GM10248 (cell line): ENCODE measurements around the gene ZNF516.

Experiments
- CTCF ChIA-PET: fragments of 300-600 bp; sonication (Branson Sonifier 250); formaldehyde crosslinking; extraction: SDS; loops from one replicate; lab custom pipeline; 2021; ENCODE audit warnings: antibody characterized with exemption; lab: Yijun Ruan, JAX
- POLR2A ChIA-PET: fragments of 350-650 bp; sonication (Branson Sonifier 250); formaldehyde crosslinking; extraction: SDS; loops from one replicate; lab custom pipeline; 2020; ENCODE audit warnings: antibody characterized with exemption; lab: Yijun Ruan, JAX
- DNase-seq: peaks from one replicate; pipeline ENCODE4 v3.0.0; 2012; ENCODE audit errors: extremely low spot score
- TF ChIP-seq, protein P1 (sequence below): IDR thresholded peaks from 2 replicates; pipeline ENCODE4 v1.5.1; 2012; ENCODE audit warnings: mild to moderate bottlenecking, low read depth; ENCODE audit errors: extremely low read depth, missing control alignments, control extremely low read depth

The ZNF516 gene

DNA sequence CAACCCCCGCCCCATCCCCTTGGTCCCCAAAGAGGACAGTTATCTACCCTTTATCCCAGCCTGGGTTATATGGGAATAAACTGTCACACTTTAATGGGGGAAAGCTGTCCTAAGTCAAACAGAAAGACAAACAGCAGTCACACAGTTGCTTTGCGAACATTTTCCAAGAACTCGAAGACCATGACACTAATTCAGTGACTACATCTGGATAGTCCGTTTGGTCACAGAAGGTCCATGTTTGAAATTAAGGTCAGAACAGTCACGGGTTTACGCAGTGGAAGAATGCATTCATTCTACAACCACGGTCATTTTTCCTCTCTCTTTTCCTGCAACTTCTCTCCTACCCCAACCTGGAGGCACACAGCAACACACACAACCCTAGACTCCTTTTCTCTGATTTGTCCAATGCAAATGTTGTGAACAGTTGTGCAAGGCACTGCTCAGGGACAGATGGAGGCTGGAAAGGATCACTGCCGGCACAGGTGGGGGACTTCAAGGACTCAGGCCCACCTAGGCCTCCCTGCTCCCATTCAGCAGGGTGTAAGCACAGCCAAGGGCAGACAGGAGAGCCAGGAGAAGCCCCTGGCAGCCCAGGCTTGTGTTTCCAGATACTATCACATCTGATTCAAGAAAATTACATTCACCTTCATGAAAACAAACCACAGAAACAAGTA, 39.9 kb downstream of the ZNF516 start:
- TF ChIP-seq, protein P1, sequence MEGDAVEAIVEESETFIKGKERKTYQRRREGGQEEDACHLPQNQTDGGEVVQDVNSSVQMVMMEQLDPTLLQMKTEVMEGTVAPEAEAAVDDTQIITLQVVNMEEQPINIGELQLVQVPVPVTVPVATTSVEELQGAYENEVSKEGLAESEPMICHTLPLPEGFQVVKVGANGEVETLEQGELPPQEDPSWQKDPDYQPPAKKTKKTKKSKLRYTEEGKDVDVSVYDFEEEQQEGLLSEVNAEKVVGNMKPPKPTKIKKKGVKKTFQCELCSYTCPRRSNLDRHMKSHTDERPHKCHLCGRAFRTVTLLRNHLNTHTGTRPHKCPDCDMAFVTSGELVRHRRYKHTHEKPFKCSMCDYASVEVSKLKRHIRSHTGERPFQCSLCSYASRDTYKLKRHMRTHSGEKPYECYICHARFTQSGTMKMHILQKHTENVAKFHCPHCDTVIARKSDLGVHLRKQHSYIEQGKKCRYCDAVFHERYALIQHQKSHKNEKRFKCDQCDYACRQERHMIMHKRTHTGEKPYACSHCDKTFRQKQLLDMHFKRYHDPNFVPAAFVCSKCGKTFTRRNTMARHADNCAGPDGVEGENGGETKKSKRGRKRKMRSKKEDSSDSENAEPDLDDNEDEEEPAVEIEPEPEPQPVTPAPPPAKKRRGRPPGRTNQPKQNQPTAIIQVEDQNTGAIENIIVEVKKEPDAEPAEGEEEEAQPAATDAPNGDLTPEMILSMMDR, result no peak
- ChIA-PET POLR2A (no interaction called here), CTCF (interaction anchor here (1.5 to 2.4 kb wide), 2 partner anchors 12 to 56 kb away, joined by 4 to 6 read pairs; no protein-coding TSS in a partner anchor)
- DNase-seq, result no peak

DNA sequence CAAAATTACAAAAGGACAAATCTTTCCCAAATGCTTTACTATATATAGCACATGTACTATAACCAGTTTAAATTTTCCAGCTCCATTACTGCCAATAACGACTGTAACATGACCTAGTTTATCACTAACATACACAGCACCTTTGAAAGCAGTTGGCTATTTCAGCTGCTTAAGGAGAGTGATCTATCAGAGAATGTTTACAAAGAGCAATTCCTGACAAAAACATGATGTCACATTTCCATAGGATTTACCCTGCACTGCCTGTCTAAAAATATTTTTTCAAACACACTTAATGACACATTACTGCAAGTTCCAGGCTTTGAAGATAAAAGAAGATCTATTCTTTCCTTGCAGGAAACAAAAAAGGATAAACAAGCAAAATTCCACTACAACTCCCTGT, 40.6 kb downstream of the ZNF516 start:
- ChIA-PET CTCF (interaction anchor here (1.4 to 1.5 kb wide), 2 partner anchors 11 to 56 kb away, joined by 3 to 4 read pairs; no protein-coding TSS in a partner anchor), POLR2A (no interaction called here)
- TF ChIP-seq, protein P1, result no peak

DNA sequence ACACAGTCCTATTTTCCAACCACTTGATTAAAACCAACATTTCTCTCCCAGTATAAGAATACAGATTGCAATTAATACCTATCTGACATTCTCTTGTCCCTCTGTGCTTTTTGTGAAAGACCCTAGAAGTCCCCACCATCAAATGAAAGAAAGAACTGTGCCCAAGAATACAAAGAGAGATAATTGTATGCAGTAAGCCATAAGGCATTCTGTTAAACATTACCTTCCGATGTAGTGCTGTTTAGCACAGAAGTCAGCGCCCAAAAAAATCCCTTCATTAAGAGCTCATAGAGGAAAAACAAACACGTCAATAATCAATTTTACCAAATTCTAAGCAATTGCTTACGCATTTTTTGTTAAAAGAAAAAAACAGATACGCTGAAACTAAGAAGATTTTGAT, 41.1 kb downstream of the ZNF516 start:
- TF ChIP-seq, protein P1, result no peak
- no peak for DNase-seq
- CTCF ChIA-PET, result interaction anchor here (1.4 to 1.5 kb wide), 2 partner anchors 11 to 55 kb away, joined by 3 to 4 read pairs; no protein-coding TSS in a partner anchor
- POLR2A ChIA-PET, result no interaction called here

More for the DNA sequence above, 40.6 kb downstream of the ZNF516 start:
- no peak for DNase-seq

DNA sequence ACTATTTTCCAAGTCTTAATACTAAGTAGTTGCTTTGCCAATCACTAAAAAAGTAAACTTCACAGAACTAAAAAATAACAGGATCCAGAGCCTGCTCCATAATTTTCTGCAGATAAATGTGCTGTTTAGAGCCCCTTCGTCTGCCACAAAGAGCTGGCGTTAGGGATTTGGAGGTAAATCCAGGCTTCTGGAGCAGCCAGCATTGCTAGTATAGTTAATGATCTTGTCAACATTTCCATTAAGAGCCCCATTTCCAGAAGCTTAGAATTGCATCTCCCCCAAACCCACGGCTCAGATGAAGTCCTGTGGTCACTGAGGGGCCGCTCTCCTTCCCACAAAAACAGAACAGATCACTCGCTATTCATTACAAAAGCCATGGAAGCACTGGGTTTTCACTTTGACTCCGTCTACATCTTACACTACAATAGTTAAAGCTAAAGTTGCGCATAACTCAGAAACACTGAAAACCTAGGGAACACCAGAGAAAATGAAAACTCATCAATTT, 41.9 kb downstream of the ZNF516 start:
- DNase-seq, result no peak
- TF ChIP-seq, protein P1, result no peak
- POLR2A ChIA-PET, result no interaction called here
- CTCF ChIA-PET, result no interaction called here

DNA sequence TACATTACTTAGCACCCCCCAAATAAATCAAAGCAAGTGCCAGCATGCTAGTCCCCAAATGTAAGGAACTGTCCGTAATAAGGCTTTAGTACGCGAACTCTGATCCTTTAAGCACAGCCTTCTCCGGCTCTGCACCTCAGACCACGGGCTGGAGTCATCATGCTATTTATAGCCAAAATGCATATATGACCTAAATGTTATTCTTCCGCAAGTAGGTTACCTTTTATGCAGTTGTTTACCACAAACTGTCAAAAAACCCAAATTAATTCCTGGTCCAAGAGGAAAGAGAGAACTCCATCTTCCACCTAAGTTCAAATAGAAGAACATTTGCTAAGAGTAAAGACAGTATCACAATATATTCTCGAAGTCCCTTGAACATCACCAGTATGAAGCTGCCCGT, 42.7 kb downstream of the ZNF516 start:
- POLR2A ChIA-PET, result no interaction called here
- TF ChIP-seq, protein P1, result no peak
- DNase-seq, result no peak
- CTCF ChIA-PET, result no interaction called here

DNA sequence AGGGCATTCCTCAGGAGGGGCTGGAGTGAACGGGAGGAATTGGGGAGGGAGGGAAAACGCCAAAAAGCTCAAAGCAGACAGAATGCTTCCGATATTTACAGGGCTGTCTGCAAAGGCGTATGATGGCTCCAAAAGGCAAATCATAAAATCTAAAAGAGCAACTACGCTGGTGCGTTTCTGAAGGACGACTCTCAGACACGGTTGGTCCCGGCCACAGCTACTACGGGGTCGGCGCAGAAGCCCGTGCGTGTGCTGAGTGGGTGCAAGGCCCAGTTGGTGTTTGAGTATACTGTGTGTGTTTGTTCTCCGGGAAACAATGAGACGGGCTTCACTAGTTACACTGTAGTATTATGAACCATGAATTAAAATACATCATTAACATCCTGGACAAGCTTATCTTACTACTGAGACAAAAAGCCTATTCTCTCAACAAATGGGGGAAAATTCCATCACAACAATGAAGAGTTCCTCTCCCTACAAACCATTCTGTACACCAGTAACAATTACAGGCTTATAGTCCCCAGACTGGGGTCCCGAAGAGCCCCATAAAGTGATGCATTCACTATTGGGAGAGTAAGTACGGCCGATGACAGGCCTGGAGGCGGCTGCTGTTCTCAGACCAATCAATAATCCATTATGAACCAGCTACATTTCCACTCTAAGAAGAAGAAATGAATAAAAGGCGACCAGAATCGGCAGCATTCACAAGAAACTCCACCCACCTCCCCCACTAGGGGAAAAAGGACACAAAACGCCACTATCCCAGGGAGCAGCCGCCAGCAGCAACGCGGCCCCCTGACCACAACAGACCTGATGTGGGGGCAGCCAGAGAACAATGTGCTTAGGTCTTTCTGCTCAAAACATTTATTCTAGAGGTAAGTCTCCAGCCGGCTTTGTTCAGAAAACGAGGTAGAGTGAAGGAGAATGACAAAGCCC, 43.4 kb downstream of the ZNF516 start:
- ChIA-PET CTCF (interaction anchor here (1.1 to 1.3 kb wide), 2 partner anchors 17 to 53 kb away, joined by 3 to 4 read pairs; no protein-coding TSS in a partner anchor), POLR2A (no interaction called here)
- DNase-seq, result no peak
- TF ChIP-seq, protein P1, result no peak
